ENCODE data around the gene CREBBP.

The CREBBP gene

GRCh38 chr16:3857189-3858043, 23.1 kb downstream of the CREBBP start:
- in situ Hi-C loops (cut with HindIII; ENCODE audit: low sequenced_read_pairs) = no loop called here

GRCh38 chr16:3856367-3857141, 24.0 kb downstream of the CREBBP start:
- in situ Hi-C loops (cut with HindIII; ENCODE audit: low sequenced_read_pairs) = no loop called here

- in situ Hi-C loops (cut with HindIII; ENCODE audit: low sequenced_read_pairs) = no loop called here
Observed at GRCh38 chr16:3854750-3855541, 25.6 kb downstream of the CREBBP start.

- in situ Hi-C loops (cut with HindIII; ENCODE audit: low sequenced_read_pairs) = no loop called here
Observed at GRCh38 chr16:3850544-3850899, 30.0 kb downstream of the CREBBP start.

- in situ Hi-C loops (cut with HindIII; ENCODE audit: low sequenced_read_pairs) = no loop called here
Observed at GRCh38 chr16:3849751-3850543, 30.6 kb downstream of the CREBBP start.

DNA sequence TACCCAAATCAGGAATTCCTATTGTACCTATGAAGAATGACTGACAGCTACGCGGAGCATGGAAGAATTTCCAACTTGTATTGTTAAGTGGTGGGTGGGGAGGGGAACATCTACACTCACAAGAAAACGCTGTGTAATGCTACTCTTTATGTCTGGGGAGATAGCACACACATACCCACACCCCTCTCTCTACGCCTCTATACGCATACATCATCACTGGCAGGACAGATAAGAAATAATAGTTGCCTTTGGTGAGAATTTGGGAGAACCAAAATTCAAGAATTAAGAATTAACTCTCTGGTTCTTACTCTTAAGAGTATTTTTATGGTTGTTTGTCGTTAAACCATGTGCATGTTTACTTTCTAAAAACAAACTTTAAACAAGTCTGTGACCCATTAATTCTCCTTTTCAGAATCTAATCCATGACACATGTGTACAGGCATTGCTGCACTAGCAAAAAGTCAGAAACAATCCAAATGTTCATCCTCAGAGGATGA, 33.9 kb downstream of the CREBBP start:
- in situ Hi-C loops (cut with HindIII; ENCODE audit: low sequenced_read_pairs) = no loop called here

DNA sequence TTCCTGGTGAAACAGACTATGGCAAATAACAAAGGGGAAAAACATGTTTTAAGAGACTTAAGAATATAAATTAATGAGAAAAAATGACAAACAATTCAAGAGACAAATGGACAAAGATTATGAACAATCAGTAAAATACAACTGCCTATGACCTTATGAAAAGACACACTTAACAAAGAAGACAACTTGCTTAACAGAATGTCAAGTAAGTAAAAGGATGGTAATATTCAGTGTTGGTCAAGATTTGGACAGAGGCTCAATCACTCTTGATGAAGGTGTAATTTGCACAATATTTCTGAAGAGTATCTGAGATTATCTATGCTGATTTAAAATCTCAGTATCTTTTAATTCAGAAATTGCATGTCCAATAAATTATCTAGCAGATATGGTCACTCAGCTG, 34.4 kb downstream of the CREBBP start:
- in situ Hi-C loops (cut with HindIII; ENCODE audit: low sequenced_read_pairs) = no loop called here

- in situ Hi-C loops (cut with HindIII; ENCODE audit: low sequenced_read_pairs) = no loop called here
Observed at GRCh38 chr16:3842994-3843393, 37.5 kb downstream of the CREBBP start.

- in situ Hi-C loops (cut with HindIII; ENCODE audit: low sequenced_read_pairs) = no loop called here
Observed at GRCh38 chr16:3841729-3842508, 38.6 kb downstream of the CREBBP start.

GRCh38 chr16:3839402-3840184, 40.9 kb downstream of the CREBBP start:
- in situ Hi-C loops (cut with HindIII; ENCODE audit: low sequenced_read_pairs) = no loop called here

DNA sequence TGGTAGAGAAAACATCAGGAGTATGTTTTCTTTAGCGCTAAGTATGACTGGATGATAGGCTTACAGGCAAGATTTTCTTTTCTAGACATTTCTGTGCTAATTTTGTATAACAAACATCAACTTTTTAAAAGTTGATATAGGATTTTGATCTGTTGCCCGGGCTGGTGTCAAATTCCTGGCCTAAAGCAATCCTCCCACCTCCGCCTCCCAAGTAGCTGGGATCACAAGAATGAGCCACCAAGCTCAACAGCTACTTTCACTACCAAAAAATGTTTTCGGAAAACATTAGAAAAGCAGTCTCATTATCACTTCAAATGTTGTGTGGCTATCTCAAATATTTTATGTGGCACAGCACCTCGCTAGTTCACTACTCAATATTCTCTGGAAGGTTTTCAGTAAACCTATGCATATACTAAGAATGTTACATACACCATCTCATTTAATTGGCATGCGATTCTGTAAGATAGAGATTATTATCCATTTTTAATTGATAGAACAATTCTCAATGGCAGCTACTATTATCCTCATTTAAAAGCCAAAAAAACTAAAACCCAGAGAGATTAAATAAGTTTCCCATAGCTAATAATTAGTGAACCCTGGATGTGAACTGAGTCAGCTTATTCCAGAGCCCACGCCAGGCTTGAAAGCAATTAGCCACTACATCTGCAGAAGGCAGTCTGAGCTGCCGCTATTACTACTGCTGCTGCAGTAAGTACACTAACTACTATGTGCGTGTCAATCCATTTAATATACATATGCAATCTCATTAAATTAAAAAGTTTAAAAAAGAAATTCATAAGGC, 41.7 kb downstream of the CREBBP start:
- in situ Hi-C loops (cut with HindIII; ENCODE audit: low sequenced_read_pairs) = no loop called here

DNA sequence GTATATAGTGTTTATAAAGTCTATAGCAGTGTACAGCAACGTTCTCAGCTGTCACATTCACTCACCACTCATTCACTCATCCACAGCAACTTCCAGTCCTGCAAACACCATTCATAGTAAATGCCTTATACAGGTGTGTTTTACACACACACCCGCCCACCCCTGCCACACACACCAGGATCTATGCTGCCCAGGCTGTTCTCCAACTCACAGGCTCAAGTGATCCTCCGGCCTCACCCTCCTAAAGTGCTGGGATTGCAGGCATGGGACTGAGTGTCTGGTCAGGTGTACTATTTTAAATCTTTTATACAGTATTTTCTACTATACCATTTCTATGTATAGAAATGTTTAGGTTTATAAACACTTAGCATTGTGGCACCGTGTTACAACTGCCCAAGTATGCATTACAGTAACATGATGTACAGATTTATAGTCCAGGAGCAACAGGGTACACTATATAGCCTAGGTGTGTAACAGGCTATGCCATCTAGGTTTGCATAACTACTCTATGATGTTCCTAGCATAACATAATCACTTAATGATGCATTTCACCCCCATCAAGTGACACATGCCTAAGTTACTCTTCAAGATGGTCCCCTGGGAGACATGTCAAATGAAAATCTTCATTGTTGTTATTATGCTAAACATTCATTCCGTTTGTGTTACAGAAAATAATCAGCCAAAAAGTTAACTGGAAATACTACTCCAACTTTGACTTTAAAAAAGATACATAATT, 42.5 kb downstream of the CREBBP start:
- in situ Hi-C loops (cut with HindIII; ENCODE audit: low sequenced_read_pairs) = no loop called here

GRCh38 chr16:3836641-3837040, 43.9 kb downstream of the CREBBP start:
- in situ Hi-C loops (cut with HindIII; ENCODE audit: low sequenced_read_pairs) = no loop called here

GRCh38 chr16:3835089-3835602, 45.4 kb downstream of the CREBBP start:
- in situ Hi-C loops (cut with HindIII; ENCODE audit: low sequenced_read_pairs) = no loop called here

DNA sequence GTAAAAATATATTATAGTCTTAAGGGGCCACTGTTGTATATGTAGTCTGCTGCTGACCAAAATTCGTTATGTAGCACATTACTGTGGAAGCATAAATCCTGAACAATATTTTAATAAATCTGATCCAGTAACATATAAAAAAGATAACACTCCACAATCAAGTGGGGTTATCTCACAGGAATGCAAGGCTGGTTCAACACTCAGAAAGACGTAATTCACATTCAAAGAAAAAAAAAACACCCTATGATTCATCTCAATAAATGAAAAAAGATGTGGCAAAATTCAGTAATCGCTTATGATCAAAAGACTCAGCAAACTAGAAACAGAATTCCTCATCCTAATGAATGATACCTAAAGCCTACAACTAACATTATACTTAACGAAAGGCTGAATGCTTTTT, 47.8 kb downstream of the CREBBP start:
- in situ Hi-C loops (cut with HindIII; ENCODE audit: low sequenced_read_pairs) = no loop called here

DNA sequence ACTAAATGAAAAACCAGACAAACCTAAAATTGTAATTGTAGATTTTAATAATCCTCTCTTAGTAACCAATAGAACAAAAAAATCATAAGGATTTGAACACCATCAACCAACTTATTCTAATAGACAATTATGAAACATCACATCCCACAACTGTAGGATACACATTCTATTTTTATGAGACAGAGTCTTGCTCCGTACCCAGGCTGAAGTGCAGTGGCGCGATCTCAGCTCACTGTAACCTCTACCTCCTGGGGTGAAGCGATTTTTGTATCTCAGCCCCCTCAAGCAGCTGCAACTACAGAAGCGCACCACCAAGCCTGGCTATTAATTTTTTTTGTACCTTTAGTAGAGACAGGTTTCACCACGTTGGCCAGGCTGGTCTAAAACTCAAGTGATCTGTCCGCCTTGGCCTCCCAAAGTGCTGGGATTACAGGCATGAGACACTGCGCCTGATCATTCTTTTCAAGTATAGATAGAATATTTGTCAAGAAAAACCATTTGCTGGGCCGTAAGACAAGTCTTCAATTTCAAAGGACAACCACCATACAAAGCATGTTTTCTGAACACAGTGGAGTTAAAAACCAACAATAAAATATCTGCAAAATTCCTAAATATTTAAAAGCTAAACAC, 49.8 kb downstream of the CREBBP start:
- in situ Hi-C loops (cut with HindIII; ENCODE audit: low sequenced_read_pairs) = no loop called here

All from DLD1 (cell line).